ENCODE measurements around the gene PRAC1.

DNA sequence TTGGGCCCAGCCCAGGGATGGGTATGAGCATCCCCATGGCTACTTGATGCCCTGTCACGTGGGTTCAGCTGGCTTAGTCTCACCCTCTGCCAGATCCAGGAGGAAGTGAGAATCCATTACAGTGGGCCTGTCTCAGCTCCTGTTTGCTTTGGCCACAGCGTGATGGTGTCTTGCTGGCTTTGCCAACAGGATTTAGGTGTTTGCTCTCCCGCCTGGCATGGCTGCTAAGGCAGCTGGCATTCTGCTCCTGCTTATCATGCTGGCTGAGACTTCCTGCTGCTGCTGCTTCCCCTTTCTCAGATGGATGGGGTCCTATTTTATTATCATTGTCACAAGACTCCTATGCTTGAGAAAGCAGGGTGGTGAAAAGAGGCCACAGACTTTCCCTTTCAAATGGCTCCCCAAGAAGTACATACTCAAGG is 34.5 kb upstream of the PRAC1 start:
- TF ChIP-seq, protein P1, sequence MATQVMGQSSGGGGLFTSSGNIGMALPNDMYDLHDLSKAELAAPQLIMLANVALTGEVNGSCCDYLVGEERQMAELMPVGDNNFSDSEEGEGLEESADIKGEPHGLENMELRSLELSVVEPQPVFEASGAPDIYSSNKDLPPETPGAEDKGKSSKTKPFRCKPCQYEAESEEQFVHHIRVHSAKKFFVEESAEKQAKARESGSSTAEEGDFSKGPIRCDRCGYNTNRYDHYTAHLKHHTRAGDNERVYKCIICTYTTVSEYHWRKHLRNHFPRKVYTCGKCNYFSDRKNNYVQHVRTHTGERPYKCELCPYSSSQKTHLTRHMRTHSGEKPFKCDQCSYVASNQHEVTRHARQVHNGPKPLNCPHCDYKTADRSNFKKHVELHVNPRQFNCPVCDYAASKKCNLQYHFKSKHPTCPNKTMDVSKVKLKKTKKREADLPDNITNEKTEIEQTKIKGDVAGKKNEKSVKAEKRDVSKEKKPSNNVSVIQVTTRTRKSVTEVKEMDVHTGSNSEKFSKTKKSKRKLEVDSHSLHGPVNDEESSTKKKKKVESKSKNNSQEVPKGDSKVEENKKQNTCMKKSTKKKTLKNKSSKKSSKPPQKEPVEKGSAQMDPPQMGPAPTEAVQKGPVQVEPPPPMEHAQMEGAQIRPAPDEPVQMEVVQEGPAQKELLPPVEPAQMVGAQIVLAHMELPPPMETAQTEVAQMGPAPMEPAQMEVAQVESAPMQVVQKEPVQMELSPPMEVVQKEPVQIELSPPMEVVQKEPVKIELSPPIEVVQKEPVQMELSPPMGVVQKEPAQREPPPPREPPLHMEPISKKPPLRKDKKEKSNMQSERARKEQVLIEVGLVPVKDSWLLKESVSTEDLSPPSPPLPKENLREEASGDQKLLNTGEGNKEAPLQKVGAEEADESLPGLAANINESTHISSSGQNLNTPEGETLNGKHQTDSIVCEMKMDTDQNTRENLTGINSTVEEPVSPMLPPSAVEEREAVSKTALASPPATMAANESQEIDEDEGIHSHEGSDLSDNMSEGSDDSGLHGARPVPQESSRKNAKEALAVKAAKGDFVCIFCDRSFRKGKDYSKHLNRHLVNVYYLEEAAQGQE (IDR thresholded peaks at IDR 0.05; ENCODE audit: insufficient read depth in 1 of 2, low read depth in 2 of 2, low read length in 2 of 2), result no peak
- TF ChIP-seq TAF1 (IDR thresholded peaks at IDR 0.05; ENCODE audit: borderline replicate concordance, insufficient read depth, low read length) (no peak), POLR2AphosphoS5 (IDR thresholded peaks at IDR 0.05; ENCODE audit: low read depth, low read length) (no peak), SIN3A (IDR thresholded peaks at IDR 0.05; ENCODE audit: borderline replicate concordance, insufficient read depth, low read length) (no peak), FOXP2 (optimal IDR thresholded peaks at IDR 0.05; ENCODE audit: borderline replicate concordance, extremely low read depth, extremely low read length, insufficient read depth) (no peak)
